NCI-H2171 (cell line): Measurements from ENCODE around the gene CEACAM20.
"Not testable (repeated sequence)": the region's sequence is repeated elsewhere in the genome, so short reads cannot be mapped to it uniquely, and the experiment has no call there.

Source experiments
- DNase-seq: peaks from one replicate; lab custom pipeline; 2025; lab: John Stamatoyannopoulos, UW

The CEACAM20 gene

DNA sequence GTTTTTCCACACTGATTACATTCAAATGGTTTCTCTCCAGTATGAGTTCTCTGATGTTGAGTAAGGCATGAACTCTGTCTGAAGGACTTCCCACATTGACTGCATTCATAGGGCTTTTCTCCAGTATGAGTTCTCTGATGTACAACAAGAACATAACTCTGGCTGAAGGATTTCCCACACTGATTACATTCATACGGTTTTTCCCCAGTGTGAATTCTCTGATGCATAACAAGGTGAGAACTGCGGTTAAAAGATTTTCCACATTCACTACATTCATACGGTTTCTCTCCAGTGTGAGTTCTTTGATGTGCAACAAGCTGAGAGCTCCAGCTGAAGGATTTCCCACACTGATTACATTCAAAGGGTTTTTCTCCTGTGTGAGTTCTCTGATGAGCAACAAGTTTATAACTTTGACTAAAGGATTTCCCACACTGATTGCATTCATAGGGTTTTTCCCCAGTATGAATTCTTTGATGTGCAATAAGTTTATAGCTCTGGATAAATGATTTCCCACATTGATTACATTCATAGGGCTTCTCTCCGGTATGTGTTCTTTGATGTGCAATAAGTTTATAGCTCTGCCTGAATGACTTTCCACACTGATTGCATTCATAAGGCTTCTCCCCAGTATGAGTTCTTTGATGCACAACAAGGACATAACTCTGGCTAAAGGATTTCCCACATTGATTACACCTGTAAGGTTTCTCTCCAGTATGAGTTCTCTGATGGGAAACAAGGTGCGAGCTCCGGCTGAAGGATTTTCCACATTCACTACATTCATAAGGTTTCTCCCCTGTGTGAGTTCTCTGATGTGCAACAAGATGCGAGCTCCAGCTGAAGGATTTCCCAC is 52.7 kb downstream of the CEACAM20 start:
- no peak for DNase-seq

DNA sequence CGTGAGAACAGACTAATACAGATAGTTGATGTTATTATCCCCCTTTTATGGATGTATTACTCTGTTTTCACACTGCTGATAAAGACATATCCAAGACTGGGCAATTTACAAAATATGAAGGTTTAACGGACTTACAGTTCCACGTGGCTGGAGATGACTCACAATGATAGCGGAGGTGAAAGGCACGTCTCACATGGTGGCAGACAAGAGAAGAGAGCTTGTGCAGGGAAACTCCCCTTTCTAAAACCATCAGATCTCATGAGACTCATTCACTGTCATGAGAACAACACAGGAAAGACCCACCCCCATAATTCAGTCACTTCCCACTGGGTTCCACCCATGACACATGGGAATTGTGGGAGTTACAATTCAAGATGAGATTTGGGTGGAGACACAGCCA is 60.7 kb downstream of the CEACAM20 start:
- DNase-seq: not testable (repeated sequence)

DNA sequence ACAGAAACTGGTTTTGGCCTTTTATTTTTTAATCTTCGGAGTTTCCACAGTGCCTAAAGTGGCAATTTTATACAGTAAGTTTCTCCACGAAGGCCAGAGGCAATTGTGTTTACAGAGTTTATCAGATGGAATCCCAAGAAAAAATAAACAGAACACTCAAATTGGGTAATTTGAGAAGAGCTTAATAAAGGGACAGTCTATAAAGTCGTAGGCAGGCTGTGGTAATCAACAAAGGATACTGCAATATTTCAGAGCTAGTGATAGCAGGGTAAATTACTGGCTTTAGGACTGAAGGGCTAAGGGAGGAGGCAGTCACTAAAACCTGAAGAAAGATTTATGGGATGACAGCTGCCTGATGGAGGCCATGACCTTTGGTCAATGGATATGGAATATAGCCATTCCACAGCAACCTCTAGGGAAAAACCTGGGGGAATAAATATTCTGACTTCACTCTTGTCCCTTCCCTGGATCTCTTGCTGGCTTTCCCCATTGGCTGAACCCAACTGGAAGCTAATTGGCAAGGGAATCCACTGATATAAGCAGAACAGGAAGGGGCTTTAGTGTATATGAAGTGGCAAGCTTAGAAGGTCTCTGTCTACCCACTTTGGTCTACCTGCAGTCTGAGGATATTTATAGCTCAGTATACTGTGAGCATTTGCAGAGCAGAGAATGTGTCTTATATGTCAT is 66.7 kb downstream of the CEACAM20 start:
- not testable (repeated sequence) for DNase-seq
